OCI-LY1 (cell line): Measurements from ENCODE around the gene CD27.
A peak's percentile ranks its signal among the peaks of the same experiment; 100 is the strongest.

Experiments used
- H2AFZ ChIP-seq: fragments of 200-600 bp; sonication (generic), shearing (Covaris generic); 2 replicates; pipeline ENCODE4 v1.6.0; 2014; ENCODE audit warnings: antibody characterized with exemption, mild to moderate bottlenecking, low read length
- H3F3A ChIP-seq: fragments of 200-600 bp; sonication (generic), shearing (Covaris generic); 2 replicates; pipeline ENCODE4 v1.6.0; 2014; ENCODE audit warnings: mild to moderate bottlenecking, antibody characterized with exemption, low read length, moderate library complexity; ENCODE audit not compliant: insufficient read depth
- H3K27ac ChIP-seq: fragments of 200-600 bp; sonication (generic); 2 replicates; pipeline ENCODE4 v1.5.1; 2014; ENCODE audit warnings: low read length, mixed run types, mild to moderate bottlenecking, low read depth; ENCODE audit not compliant: poor library complexity, severe bottlenecking
- H3K27me3 ChIP-seq: fragments of 200-600 bp; sonication (generic); 2 replicates; pipeline ENCODE4 v1.6.0; 2014; ENCODE audit warnings: antibody characterized with exemption, mild to moderate bottlenecking, low read length, moderate library complexity; ENCODE audit not compliant: insufficient read depth
- H3K36me3 ChIP-seq: fragments of 200-600 bp; sonication (generic); 2 replicates; pipeline ENCODE4 v1.6.1; 2014; ENCODE audit warnings: mild to moderate bottlenecking, antibody characterized with exemption, low read length, moderate library complexity, mixed read lengths; ENCODE audit not compliant: insufficient read depth
- H3K4me1 ChIP-seq: fragments of 200-600 bp; sonication (generic); 2 replicates; pipeline ENCODE4 v1.5.1; 2014; ENCODE audit warnings: mild to moderate bottlenecking, low read length, moderate library complexity; ENCODE audit not compliant: insufficient read depth, severe bottlenecking
- H3K4me2 ChIP-seq: fragments of 200-600 bp; sonication (generic), shearing (Covaris generic); 2 replicates; pipeline ENCODE4 v1.6.1; 2014; ENCODE audit warnings: low read length
- H3K4me3 ChIP-seq: fragments of 200-600 bp; sonication (generic); 2 replicates; pipeline ENCODE4 v1.5.1; 2014; ENCODE audit warnings: low read length, low read depth, mild to moderate bottlenecking, mixed read lengths; ENCODE audit not compliant: poor library complexity, severe bottlenecking
- H3K79me2 ChIP-seq: fragments of 200-600 bp; shearing (Covaris generic); 2 replicates; pipeline ENCODE4 v1.6.1; 2016; ENCODE audit warnings: mixed run types, low read length, mixed read lengths; ENCODE audit not compliant: insufficient read depth
- H3K9ac ChIP-seq: fragments of 200-600 bp; sonication (generic), shearing (Covaris generic); 2 replicates; pipeline ENCODE4 v1.6.1; 2014; ENCODE audit warnings: mild to moderate bottlenecking, low read length, mixed read lengths
- H3K9me2 ChIP-seq: fragments of 200-600 bp; sonication (generic), shearing (Covaris generic); 2 replicates; pipeline ENCODE4 v1.6.1; 2014; ENCODE audit warnings: low read depth, mild to moderate bottlenecking, low read length, mixed read lengths
- H3K9me3 ChIP-seq: fragments of 200-600 bp; shearing (Covaris generic); 2 replicates; pipeline ENCODE4 v1.6.1; 2014; ENCODE audit warnings: low read length, mixed read lengths
- H4K20me1 ChIP-seq: fragments of 200-600 bp; sonication (generic), shearing (Covaris generic); 2 replicates; pipeline ENCODE4 v1.6.0; 2016; ENCODE audit warnings: mild to moderate bottlenecking, low read length; ENCODE audit not compliant: insufficient read depth
- EZH2 ChIP-seq: fragments of 200-600 bp; sonication (generic), shearing (Covaris generic); IDR thresholded peaks from 2 replicates; pipeline ENCODE4 v1.8.0; 2017; ENCODE audit warnings: borderline replicate concordance, mixed run types, mild to moderate bottlenecking, antibody characterized with exemption, low read length, moderate library complexity, mixed read lengths
- TF ChIP-seq, protein P1 (sequence below): fragments of 200-600 bp; sonication (generic), shearing (Covaris generic); IDR thresholded peaks from 2 replicates; pipeline ENCODE4 v1.5.1; 2017; ENCODE audit warnings: mild to moderate bottlenecking, antibody characterized with exemption, low read length, moderate library complexity, mixed read lengths

Gene CD27

DNA sequence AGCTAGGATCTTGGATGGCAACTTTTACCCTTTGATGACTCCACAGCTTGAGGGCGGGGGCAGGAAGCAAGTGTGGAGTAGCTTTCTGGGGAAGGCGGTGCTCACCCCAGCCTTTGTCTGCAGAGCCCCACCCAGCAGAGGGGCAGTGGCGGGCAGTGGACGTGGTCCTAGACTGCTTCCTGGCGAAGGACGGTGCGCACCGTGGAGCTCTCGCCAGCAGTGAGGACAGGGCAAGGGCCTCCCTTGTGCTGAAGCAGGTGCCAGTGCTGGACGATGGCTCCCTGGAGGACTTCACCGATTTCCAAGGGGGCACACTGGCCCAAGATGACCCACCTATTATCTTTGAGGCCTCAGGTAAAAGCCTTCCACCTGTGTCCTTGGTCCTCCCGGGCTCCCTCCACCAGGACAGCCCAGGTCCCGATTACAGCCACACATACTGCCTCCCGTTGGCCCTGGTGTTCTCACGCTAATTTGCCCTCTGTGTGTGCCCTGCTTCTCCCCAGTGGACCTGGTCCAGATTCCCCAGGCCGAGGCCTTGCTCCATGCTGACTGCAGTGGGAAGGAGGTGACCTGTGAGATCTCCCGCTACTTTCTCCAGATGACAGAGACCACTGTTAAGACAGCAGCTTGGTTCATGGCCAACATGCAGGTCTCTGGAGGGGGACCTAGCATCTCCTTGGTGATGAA, 8.3 kb downstream of the CD27 start:
- peak overlapping the region; percentile 57 for H3K4me3 ChIP-seq
- H3K9me3 ChIP-seq, result no peaks in the 10 kb centered on the region
- H3K79me2 ChIP-seq, result no peaks in the 10 kb centered on the region
- TF ChIP-seq, protein P1, sequence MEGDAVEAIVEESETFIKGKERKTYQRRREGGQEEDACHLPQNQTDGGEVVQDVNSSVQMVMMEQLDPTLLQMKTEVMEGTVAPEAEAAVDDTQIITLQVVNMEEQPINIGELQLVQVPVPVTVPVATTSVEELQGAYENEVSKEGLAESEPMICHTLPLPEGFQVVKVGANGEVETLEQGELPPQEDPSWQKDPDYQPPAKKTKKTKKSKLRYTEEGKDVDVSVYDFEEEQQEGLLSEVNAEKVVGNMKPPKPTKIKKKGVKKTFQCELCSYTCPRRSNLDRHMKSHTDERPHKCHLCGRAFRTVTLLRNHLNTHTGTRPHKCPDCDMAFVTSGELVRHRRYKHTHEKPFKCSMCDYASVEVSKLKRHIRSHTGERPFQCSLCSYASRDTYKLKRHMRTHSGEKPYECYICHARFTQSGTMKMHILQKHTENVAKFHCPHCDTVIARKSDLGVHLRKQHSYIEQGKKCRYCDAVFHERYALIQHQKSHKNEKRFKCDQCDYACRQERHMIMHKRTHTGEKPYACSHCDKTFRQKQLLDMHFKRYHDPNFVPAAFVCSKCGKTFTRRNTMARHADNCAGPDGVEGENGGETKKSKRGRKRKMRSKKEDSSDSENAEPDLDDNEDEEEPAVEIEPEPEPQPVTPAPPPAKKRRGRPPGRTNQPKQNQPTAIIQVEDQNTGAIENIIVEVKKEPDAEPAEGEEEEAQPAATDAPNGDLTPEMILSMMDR, result no peak
- TF ChIP-seq EZH2, result no peak
- peaks cover 63% of the 10 kb centered on the region for H3K36me3 ChIP-seq
- H3K4me1 ChIP-seq, result peaks cover 47% of the 10 kb centered on the region
- H4K20me1 ChIP-seq, result no peaks in the 10 kb centered on the region
- no peaks in the 10 kb centered on the region for H3F3A ChIP-seq
- H2AFZ ChIP-seq, result no peak overlapping the region
- no peaks in the 10 kb centered on the region for H3K27me3 ChIP-seq
- H3K27ac ChIP-seq, result peak overlapping the region; percentile 99
- peak overlapping the region; percentile 74 for H3K9ac ChIP-seq
- peak overlapping the region; percentile 68 for H3K4me2 ChIP-seq
- H3K9me2 ChIP-seq, result no peaks in the 10 kb centered on the region

DNA sequence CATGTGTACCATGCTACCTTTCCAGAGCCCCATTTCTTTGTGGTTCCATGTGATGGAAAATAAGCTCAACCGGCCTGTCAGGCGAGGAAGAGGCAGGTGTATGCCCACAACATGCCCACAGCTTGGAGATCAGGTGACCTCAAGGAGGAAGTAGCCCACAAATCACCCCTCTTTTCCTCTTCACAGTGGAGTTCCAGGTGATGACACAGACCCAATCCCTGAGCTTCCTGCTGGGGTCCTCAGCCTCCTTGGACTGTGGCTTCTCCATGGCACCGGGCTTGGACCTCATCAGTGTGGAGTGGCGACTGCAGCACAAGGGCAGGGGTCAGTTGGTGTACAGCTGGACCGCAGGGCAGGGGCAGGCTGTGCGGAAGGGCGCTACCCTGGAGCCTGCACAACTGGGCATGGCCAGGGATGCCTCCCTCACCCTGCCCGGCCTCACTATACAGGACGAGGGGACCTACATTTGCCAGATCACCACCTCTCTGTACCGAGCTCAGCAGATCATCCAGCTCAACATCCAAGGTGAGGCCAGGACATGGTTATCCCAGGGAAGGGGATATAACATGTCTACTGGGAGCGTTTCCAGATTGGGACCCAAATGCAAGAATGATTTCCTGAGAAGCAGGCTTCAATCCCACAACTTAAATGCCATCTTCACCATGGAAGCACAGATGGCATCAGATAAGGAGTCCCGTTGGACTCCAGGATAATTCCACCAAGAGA, 12.6 kb downstream of the CD27 start:
- no peaks in the 10 kb centered on the region for H4K20me1 ChIP-seq
- H3K36me3 ChIP-seq, result peaks cover 84% of the 10 kb centered on the region
- H3F3A ChIP-seq, result 0 out of 2 replicates have a peak, but pooled peaks cover 3% of the 10 kb centered on the region
- H3K9me3 ChIP-seq, result no peaks in the 10 kb centered on the region
- TF ChIP-seq, protein P1, result no peak
- no peak for TF ChIP-seq EZH2
- no peaks in the 10 kb centered on the region for H3K27me3 ChIP-seq
- H3K4me3 ChIP-seq, result no peak overlapping the region
- no peak overlapping the region for H3K4me2 ChIP-seq
- H3K27ac ChIP-seq, result peak overlapping the region; percentile 69
- H3K9me2 ChIP-seq, result no peaks in the 10 kb centered on the region
- no peaks in the 10 kb centered on the region for H3K79me2 ChIP-seq
- no peak overlapping the region for H2AFZ ChIP-seq
- no peak overlapping the region for H3K9ac ChIP-seq
- peaks cover 39% of the 10 kb centered on the region for H3K4me1 ChIP-seq

DNA sequence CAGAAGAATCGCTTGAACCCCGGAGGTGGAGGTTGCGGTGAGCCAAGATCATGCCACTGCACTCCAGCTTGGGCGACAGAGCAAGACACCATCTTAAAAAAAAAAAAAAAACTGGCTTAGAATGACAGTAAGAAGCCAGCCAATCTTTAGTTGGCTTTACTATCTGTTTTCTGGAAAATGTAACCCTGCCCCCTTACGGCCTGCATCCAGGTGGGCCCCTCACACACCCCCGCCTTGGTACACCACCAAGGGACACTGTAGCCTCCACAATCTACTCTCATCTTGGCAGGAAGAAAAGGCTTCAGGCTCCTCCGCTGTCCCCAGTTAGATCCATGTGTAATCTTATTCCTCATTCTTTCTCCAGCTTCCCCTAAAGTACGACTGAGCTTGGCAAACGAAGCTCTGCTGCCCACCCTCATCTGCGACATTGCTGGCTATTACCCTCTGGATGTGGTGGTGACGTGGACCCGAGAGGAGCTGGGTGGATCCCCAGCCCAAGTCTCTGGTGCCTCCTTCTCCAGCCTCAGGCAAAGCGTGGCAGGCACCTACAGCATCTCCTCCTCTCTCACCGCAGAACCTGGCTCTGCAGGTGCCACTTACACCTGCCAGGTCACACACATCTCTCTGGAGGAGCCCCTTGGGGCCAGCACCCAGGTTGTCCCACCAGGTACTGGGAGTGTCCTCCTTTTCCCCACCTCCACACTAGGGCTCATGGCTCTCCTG, 13.7 kb downstream of the CD27 start:
- Histone ChIP-seq H3K79me2 (no peaks in the 10 kb centered on the region), H3K27ac (peak overlapping the region; percentile 49), H3K4me2 (no peak overlapping the region), H3K9me3 (no peaks in the 10 kb centered on the region), H2AFZ (no peak overlapping the region), H3K36me3 (peaks cover 85% of the 10 kb centered on the region), H3K4me1 (peaks cover 39% of the 10 kb centered on the region), H3K4me3 (no peak overlapping the region), H3K27me3 (no peaks in the 10 kb centered on the region), H3F3A (0 out of 2 replicates have a peak, but pooled peaks cover 3% of the 10 kb centered on the region), H4K20me1 (no peaks in the 10 kb centered on the region), H3K9me2 (no peaks in the 10 kb centered on the region), H3K9ac (no peak overlapping the region)
- no peak for TF ChIP-seq EZH2
- TF ChIP-seq, protein P1, result no peak
